ENCODE measurements around the gene PDLIM4. TPM values are rescaled to one million over a fixed set of nuclear protein-coding genes. Genes with fewer than 3 reads are reported as not detected.

Gene PDLIM4
- total RNA-seq, 1 donor from 2014 or later, result 56.6 TPM

GRCh38 chr5:132300577-132301343, 43.3 kb downstream of the PDLIM4 start:
- peaks cover 7% of the 10 kb centered on the region for H3K9me3 Mint-ChIP-seq (ENCODE audit: unreplicated experiment)
- H3K27me3 Mint-ChIP-seq (ENCODE audit: low read depth, unreplicated experiment), result no peaks in the 10 kb centered on the region
- no peaks in the 10 kb centered on the region for H3K9me3 ChIP-seq (ENCODE audit: insufficient read depth, low read depth, low read length)
- FAIRE-seq (no peak), DNase-seq (ENCODE audit: low read depth) (no peak)
- H3K9ac ChIP-seq (ENCODE audit: low read length), result no peak overlapping the region
- no peaks in the 10 kb centered on the region for H3K27me3 ChIP-seq (ENCODE audit: insufficient read depth, low read length)
- peaks cover 43% of the 10 kb centered on the region for H3K79me2 ChIP-seq (ENCODE audit: insufficient read depth, low read length)
- H3K27ac Mint-ChIP-seq (ENCODE audit: unreplicated experiment), result no peak overlapping the region
- no peak overlapping the region for H3K4me3 ChIP-seq (ENCODE audit: insufficient read depth, low read depth, low read length)
- no peak overlapping the region for H3K27ac ChIP-seq (ENCODE audit: low read depth, low read length)
- peaks cover 5% of the 10 kb centered on the region for H3K4me1 Mint-ChIP-seq (ENCODE audit: low read depth, unreplicated experiment)
- no peaks in the 10 kb centered on the region for H3K36me3 ChIP-seq (ENCODE audit: insufficient read depth, low read length)
- H3K4me2 ChIP-seq (ENCODE audit: low read length), result no peak overlapping the region
- peaks cover 14% of the 10 kb centered on the region for H4K20me1 ChIP-seq (ENCODE audit: insufficient read depth, low read length)
- TF ChIP-seq EZH2 (IDR thresholded peaks at IDR 0.05; ENCODE audit: insufficient read depth, low read length) (no peak), CTCF (IDR thresholded peaks at IDR 0.05; ENCODE audit: insufficient read depth, low read depth, low read length) (no peak)
- peaks cover 11% of the 10 kb centered on the region for H3K4me1 ChIP-seq (ENCODE audit: insufficient read depth, low read length)
- H3K36me3 Mint-ChIP-seq (ENCODE audit: low read depth, unreplicated experiment), result peaks cover 7% of the 10 kb centered on the region
- H2AFZ ChIP-seq (ENCODE audit: low read depth, low read length), result no peak overlapping the region
- no peak overlapping the region for H3K4me3 Mint-ChIP-seq (ENCODE audit: unreplicated experiment)

DNA sequence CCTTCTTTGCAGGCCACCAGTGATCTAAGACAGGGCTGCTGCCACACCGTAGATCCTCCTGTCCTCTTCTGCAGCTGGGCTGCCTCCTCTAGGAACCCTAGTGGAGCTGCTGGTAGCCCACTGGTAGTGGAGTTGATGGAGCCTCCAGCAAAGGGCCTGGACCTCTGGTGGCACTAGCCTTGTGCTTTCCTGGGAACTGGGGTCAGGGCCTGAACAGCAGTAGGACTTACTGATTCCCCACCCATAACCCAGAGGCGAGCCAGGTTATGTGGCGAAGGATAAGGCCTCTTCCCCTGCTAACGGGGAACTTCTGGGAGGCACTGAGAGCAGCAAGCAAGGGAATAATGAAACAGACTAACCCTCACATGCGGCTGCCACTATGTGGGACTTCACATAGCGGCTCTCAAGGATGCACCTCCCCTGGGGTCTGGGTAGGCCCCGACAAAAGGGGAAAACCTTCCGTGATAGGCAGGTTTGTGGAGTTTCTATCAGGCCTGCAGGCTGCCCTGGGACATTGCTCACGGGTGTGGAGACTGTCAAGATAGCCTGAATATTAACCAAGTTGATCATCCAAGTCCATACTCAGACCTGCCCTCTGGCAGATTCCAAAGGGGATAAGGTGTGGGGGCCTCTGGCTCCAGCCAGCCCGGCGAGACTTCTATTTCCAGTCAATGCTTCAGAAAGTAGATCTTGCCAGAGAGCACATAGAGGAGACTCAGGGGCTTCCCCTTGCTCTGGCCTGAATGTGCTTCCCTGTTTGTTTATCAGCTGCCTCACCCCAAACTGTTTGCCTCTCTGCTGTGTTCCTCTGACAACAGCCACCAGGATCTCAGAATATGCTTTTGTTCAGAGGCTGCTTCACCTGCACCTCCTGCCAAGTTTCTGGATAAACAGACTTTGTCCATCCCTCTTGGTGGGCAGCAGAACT, 44.1 kb downstream of the PDLIM4 start:
- no peak overlapping the region for H3K9ac ChIP-seq (ENCODE audit: low read length)
- H3K27me3 ChIP-seq (ENCODE audit: insufficient read depth, low read length), result no peaks in the 10 kb centered on the region
- H3K4me2 ChIP-seq (ENCODE audit: low read length), result no peak overlapping the region
- H3K4me1 ChIP-seq (ENCODE audit: insufficient read depth, low read length), result peaks cover 2% of the 10 kb centered on the region
- H3K36me3 Mint-ChIP-seq (ENCODE audit: low read depth, unreplicated experiment), result peaks cover 10% of the 10 kb centered on the region
- DNase-seq (ENCODE audit: low read depth), result no peak
- H3K9me3 ChIP-seq (ENCODE audit: insufficient read depth, low read depth, low read length), result no peaks in the 10 kb centered on the region
- peaks cover 35% of the 10 kb centered on the region for H3K79me2 ChIP-seq (ENCODE audit: insufficient read depth, low read length)
- TF ChIP-seq CTCF (IDR thresholded peaks at IDR 0.05; ENCODE audit: insufficient read depth, low read depth, low read length) (no peak), EZH2 (IDR thresholded peaks at IDR 0.05; ENCODE audit: insufficient read depth, low read length) (no peak)
- H3K4me1 Mint-ChIP-seq (ENCODE audit: low read depth, unreplicated experiment), result no peaks in the 10 kb centered on the region
- no peak overlapping the region for H3K27ac Mint-ChIP-seq (ENCODE audit: unreplicated experiment)
- no peak for FAIRE-seq
- H3K4me3 Mint-ChIP-seq (ENCODE audit: unreplicated experiment), result no peak overlapping the region
- no peak overlapping the region for H3K27ac ChIP-seq (ENCODE audit: low read depth, low read length)
- peaks cover 7% of the 10 kb centered on the region for H3K9me3 Mint-ChIP-seq (ENCODE audit: unreplicated experiment)
- no peak overlapping the region for H2AFZ ChIP-seq (ENCODE audit: low read depth, low read length)
- no peaks in the 10 kb centered on the region for H3K36me3 ChIP-seq (ENCODE audit: insufficient read depth, low read length)
- no peak overlapping the region for H3K4me3 ChIP-seq (ENCODE audit: insufficient read depth, low read depth, low read length)
- H3K27me3 Mint-ChIP-seq (ENCODE audit: low read depth, unreplicated experiment), result no peaks in the 10 kb centered on the region
- H4K20me1 ChIP-seq (ENCODE audit: insufficient read depth, low read length), result peaks cover 14% of the 10 kb centered on the region

Data from astrocyte (in vitro differentiated cells and primary cell).